Stimulated activated CD8-positive, alpha-beta memory T cell treated with anti-CD3 and anti-CD28 coated beads, Interleukin-12 subunit alpha, Interleukin-12 subunit beta, amount 100 ng/mL, for 1 hour (primary cell): ENCODE results near the gene C1QC.
"Not testable (repeated sequence)": the region's sequence is repeated elsewhere in the genome, so short reads cannot be mapped to it uniquely, and the experiment has no call there.

ENCODE experiments used
- DNase-seq: peaks from one replicate; pipeline ENCODE4 v3.0.0-alpha.2; 2020; ENCODE audit warnings: low read depth

Gene C1QC

GRCh38 chr1:22650089-22650693 is 6.8 kb downstream of the C1QC start:
- no peak for DNase-seq

- no peak for DNase-seq
These were observed 8.8 kb downstream of the C1QC start for GRCh38 chr1:22651941-22652856.

GRCh38 chr1:22652881-22653316 is 9.5 kb downstream of the C1QC start, which contains the start of gene C1QB:
C1QB (plus strand) TSS chr1:22653236; CDS start chr1:22659463, 6,227 bp downstream.
- DNase-seq, result no peak

- DNase-seq, result no peak
These were observed 11.3 kb downstream of the C1QC start for GRCh38 chr1:22654692-22655091.

GRCh38 chr1:22658385-22659163 is 15.1 kb downstream of the C1QC start:
- DNase-seq, result no peak

GRCh38 chr1:22660716-22661241 is 17.3 kb downstream of the C1QC start:
- DNase-seq, result no peak

- no peak for DNase-seq
These were observed 18.4 kb downstream of the C1QC start for GRCh38 chr1:22661880-22662279.

GRCh38 chr1:22662318-22662717 is 18.9 kb downstream of the C1QC start:
- no peak for DNase-seq

GRCh38 chr1:22662986-22663408 is 19.6 kb downstream of the C1QC start:
- DNase-seq, result no peak

- no peak for DNase-seq
These were observed 22.3 kb downstream of the C1QC start for GRCh38 chr1:22665752-22666151.

- no peak for DNase-seq
These were observed 23.0 kb downstream of the C1QC start for GRCh38 chr1:22666412-22666811.

GRCh38 chr1:22668840-22669239 is 25.4 kb downstream of the C1QC start:
- DNase-seq, result not testable (repeated sequence)

- DNase-seq, result no peak
These were observed 27.0 kb downstream of the C1QC start for GRCh38 chr1:22670352-22670975.

GRCh38 chr1:22671999-22672398 is 28.6 kb downstream of the C1QC start:
- DNase-seq, result no peak

GRCh38 chr1:22673486-22674409 is 30.3 kb downstream of the C1QC start:
- DNase-seq, result no peak

- DNase-seq, result no peak
These were observed 30.9 kb downstream of the C1QC start for GRCh38 chr1:22674410-22674749.

- not testable (repeated sequence) for DNase-seq
These were observed 32.7 kb downstream of the C1QC start for GRCh38 chr1:22676151-22676550.

- no peak for DNase-seq
These were observed 33.6 kb downstream of the C1QC start for GRCh38 chr1:22676916-22677583.

GRCh38 chr1:22677931-22678896 is 34.8 kb downstream of the C1QC start:
- DNase-seq, result no peak
